GM18502 (cell line): Measurements from ENCODE around the gene DAGLA.
A peak's percentile ranks its signal among the peaks of the same experiment; 100 is the strongest.

ENCODE experiments used
- ATAC-seq: cut with Tn5 transposase; IDR thresholded peaks from one replicate; pipeline ENCODE4 v1.9.1; 2021; ENCODE audit warnings: mild to moderate bottlenecking; ENCODE audit not compliant: unreplicated experiment, poor library complexity

DAGLA gene

GRCh38 chr11:61727401-61727811 lies 47.2 kb downstream of the DAGLA start:
- ATAC-seq, result no peak

GRCh38 chr11:61728066-61728939 lies 48.1 kb downstream of the DAGLA start:
- ATAC-seq, result no peak

- no peak for ATAC-seq
These were observed 48.7 kb downstream of the DAGLA start for GRCh38 chr11:61728940-61729219.

GRCh38 chr11:61730240-61730994 lies 50.2 kb downstream of the DAGLA start:
- no peak for ATAC-seq

GRCh38 chr11:61731211-61731951 lies 51.2 kb downstream of the DAGLA start:
- no peak for ATAC-seq

- ATAC-seq, result no peak
These were observed 51.9 kb downstream of the DAGLA start for GRCh38 chr11:61731952-61732675.

GRCh38 chr11:61732705-61733104 lies 52.5 kb downstream of the DAGLA start:
- ATAC-seq, result no peak

GRCh38 chr11:61733120-61733978 lies 53.2 kb downstream of the DAGLA start:
- ATAC-seq, result peak; percentile 75

- no peak for ATAC-seq
These were observed 54.6 kb downstream of the DAGLA start for GRCh38 chr11:61734767-61735166.

- no peak for ATAC-seq
These were observed 55.2 kb downstream of the DAGLA start for GRCh38 chr11:61735391-61735790.

GRCh38 chr11:61736310-61736709 lies 56.1 kb downstream of the DAGLA start:
- no peak for ATAC-seq

- ATAC-seq, result no peak
These were observed 56.9 kb downstream of the DAGLA start for GRCh38 chr11:61737131-61737530.

GRCh38 chr11:61737636-61738386 lies 57.6 kb downstream of the DAGLA start:
- ATAC-seq, result no peak

- ATAC-seq, result no peak
These were observed 58.6 kb downstream of the DAGLA start for GRCh38 chr11:61738776-61739175.

- ATAC-seq, result no peak
These were observed 59.2 kb downstream of the DAGLA start for GRCh38 chr11:61739413-61739812.

GRCh38 chr11:61739966-61740365 lies 59.8 kb downstream of the DAGLA start:
- no peak for ATAC-seq

GRCh38 chr11:61742391-61742790 lies 62.2 kb downstream of the DAGLA start:
- ATAC-seq, result no peak

- ATAC-seq, result no peak
These were observed 63.4 kb downstream of the DAGLA start for GRCh38 chr11:61743486-61744095.
